GM19351 (cell line): ENCODE measurements around the gene TUBB1.
"Not testable (repeated sequence)": the region's sequence is repeated elsewhere in the genome, so short reads cannot be mapped to it uniquely, and the experiment has no call there.

Source experiments
- ATAC-seq: cut with Tn5 transposase; IDR thresholded peaks from one replicate; pipeline ENCODE4 v1.9.1; 2021; ENCODE audit warnings: mild to moderate bottlenecking, moderate library complexity; ENCODE audit not compliant: unreplicated experiment

The TUBB1 gene

DNA sequence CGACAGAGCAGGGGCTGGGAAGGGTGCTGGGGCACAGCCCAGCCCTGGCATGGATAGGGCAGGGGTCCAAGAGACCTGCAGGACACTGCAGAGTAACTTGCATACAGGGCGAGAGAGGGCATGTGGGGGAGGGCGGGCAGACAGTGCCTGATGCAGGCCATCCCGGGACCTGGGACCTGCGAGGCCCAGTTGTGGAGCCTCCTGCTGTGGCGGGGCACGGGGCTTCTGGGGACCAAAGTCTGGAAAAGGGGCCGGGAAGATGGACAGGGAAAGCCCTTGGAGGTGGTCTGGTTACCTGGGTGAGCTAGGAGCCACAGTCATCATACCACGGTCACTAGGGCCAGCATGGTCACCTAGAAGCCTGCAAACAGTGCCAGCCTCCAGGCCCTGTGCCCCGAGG lies 412 bp upstream of the TUBB1 start:
- ATAC-seq, result no peak

DNA sequence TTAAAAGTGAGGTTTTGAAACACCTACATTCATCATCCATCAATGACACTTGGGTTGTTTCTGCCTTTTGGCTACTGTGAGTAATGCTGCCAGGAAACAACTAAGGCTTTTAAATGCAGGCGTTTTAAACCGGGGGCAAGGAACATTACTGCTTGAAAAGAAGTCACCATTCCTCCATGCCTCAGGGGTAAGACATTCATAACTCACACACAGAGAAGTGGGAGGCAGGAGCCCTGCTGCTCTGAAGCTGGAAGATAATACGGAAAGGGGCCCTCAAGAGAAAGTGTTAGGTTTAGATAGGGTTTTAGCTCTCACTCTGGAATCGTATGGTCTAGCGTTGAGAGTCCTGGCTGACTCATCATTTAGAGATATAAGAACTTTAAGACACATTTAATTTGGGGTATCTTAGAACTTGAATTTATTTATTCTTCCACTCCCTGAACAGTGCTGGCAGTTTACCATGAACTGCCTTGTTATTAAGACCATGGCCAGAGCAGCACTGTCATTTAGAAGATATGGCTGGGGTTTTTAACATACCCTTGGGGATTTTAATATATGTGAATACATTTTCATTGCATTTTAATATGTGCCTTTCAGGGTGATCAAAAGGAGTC lies 1.8 kb downstream of the TUBB1 start:
- ATAC-seq, result no peak

DNA sequence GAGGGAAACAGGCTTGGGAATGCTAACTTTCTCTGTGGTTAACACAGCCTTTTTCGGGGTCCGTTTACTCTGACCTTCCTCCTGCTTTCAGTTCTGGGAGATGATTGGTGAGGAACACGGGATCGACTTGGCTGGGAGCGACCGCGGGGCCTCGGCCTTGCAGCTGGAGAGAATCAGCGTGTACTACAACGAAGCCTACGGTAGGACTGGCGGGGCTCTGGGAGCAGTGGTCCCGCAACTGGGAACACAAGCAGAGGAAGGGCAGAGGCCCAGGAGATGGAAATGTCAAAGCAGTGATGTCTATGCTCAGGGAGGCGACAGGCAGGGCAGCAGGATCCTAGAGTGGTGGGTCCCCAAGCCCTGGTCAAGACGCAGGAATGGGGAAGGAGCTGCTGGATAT lies 3.5 kb downstream of the TUBB1 start:
- ATAC-seq, result no peak

DNA sequence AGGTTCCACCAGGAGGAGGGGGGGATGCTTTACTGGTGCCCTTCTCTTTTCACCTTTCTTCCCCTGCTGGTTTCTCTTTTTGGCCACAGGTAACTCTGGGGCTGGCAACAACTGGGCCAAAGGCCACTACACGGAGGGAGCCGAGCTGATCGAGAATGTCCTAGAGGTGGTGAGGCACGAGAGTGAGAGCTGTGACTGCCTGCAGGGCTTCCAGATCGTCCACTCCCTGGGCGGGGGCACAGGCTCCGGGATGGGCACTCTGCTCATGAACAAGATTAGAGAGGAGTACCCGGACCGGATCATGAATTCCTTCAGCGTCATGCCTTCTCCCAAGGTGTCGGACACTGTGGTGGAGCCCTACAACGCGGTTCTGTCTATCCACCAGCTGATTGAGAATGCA lies 4.4 kb downstream of the TUBB1 start:
- ATAC-seq, result no peak

DNA sequence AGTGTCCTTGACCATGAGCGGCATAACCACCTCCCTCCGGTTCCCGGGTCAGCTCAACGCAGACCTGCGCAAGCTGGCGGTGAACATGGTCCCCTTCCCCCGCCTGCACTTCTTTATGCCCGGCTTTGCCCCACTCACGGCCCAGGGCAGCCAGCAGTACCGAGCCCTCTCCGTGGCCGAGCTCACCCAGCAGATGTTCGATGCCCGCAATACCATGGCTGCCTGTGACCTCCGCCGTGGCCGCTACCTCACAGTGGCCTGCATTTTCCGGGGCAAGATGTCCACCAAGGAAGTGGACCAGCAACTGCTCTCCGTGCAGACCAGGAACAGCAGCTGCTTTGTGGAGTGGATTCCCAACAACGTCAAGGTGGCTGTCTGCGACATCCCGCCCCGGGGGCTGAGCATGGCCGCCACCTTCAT lies 4.9 kb downstream of the TUBB1 start:
- ATAC-seq, result no peak

DNA sequence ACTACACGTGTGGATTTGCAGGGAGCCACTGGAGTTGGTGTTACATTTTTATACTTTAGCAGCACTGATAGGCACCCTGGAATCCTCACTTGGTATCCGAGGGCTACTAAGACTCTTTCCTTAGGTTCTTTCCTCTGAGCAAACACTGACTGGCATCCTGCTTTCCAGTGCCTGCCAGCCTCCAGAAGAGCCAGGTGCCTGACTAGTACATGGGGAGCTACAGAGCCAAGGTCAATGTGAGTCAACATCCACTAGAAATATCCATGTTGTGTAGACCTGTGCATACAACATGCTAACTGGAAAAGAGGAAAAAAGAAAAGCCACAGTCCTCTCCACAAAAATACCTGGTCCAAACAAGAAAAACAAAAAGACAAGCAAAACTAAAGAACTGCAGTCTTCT lies 5.9 kb downstream of the TUBB1 start:
- ATAC-seq, result no peak

DNA sequence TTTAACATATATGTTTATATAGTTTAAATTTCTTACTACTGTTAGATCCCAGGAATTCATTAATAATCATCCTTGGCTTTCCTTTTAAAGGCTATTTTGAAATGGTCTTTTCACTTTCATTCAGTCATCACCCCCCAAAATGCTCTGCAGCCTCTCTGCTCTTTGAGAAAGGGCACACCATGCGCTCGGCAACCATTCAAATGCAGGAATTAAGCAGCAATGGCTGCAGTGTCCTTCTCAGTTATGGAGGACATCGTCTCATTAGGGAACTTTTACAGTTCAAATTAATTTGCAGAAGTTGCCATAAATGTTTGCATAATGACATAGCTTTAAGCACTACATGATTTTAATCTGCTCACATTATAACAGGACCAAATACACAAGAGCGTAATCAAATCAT lies 6.3 kb downstream of the TUBB1 start:
- ATAC-seq, result no peak

DNA sequence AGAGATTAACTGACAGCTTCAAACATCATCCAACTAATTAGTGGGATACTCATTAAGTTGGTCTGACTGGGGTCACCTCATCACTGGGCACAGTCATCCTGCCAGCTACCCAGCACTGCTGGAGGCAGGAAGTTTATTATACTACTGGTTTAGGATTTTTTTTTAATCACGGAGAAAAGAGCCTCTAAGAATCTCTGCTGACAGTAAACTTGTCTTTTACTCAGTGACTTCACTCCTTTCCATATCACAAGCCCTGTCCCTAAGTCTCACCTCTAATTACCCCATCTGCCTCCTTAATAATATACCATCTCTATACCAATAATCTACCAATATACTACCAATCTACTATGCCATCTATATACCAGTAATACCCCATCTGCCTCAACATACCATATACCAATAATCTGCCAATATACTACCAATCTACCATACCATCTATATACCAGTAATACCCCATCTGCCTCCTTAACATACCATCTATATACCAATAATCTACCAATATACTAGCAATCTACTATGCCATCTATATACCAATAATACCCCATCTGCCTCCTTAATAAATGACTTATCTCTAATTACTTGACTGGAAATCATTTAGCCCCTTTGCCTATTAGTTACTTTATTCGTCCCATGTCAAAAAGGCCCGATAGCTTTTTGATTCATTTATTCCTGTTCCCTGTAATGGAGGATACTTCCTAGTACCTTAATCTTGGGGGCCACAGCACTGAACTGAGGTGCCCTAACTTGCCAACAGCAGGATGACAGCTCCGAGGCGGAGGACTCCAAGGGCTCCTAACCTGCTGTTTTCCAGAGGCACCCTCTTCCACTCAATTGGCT lies 7.9 kb downstream of the TUBB1 start:
- ATAC-seq, result no peak

DNA sequence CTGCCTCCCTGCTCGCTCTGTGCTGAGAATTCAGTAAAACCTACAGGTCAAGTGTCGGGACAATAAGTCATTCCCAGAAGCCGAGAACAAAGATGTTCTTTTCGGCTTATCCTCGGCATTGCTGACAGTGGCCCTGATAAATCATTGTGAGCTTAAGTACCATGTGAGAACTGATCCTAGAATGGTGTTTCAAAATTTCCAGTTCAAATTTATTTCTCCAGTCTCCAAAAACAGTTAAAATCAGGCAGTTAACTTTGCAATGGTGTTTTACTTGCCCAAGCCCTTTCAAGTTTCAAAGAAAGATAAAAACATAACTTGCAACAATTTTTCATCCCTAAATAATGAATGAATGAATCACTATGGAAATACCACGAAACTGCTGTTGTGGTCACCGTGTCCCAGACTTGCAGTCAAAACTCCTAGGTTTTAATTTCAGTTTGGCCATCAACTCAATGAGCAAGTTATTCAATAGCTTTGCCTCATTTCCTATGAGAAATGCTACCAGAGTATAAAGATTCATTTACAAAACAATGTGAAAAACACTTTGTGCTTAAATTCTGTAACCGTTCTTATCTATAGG lies 8.6 kb downstream of the TUBB1 start:
- ATAC-seq, result no peak

DNA sequence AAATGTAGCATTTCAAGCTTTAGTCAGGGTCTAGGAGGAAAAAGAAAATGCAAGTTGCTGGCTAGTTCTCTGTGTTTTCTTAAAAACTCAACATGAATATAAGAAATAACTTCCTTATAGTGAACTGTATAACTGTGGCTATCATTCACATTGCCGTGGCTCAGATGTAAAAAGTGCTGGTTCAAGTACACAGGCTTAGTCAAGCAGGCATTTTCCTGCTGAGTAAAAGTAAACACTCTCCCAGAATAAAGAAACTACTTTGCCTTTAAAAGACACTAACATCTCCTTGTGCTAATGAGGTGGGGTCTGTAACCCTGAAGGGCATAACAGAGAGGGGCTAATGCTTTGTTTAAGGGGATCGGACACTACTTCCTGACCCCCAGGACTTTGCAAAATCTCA lies 9.6 kb downstream of the TUBB1 start:
- no peak for ATAC-seq

DNA sequence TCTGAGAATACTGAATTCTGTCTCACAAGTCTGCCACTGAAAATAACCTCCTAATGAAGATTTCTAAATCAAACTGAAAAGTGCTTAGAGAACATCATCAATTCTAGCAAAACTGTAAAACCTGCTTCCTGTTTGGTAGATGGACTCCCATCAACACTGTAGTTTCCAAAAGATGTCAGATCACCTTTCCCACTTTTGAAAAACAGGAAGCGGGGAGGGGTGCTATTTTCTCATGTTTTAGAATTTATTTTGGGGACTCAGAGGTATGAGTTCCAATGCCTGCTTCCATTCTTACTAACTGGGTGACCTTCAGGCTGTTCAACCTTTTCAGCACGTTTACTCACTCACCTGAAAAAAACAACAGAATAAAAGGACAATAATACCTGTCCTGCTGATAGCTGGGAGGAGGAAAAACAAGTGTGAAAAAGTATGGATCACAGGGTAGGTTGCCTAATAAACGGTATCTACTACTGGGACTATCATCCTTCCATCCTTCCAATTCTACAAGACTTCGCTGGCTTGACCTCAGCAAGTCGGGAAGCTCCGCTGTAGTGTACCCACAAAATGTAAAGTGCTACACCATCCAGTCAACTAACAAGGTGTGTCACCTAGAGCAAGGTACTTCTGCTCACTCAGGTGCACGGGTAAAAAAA lies 11.8 kb downstream of the TUBB1 start:
- no peak for ATAC-seq

DNA sequence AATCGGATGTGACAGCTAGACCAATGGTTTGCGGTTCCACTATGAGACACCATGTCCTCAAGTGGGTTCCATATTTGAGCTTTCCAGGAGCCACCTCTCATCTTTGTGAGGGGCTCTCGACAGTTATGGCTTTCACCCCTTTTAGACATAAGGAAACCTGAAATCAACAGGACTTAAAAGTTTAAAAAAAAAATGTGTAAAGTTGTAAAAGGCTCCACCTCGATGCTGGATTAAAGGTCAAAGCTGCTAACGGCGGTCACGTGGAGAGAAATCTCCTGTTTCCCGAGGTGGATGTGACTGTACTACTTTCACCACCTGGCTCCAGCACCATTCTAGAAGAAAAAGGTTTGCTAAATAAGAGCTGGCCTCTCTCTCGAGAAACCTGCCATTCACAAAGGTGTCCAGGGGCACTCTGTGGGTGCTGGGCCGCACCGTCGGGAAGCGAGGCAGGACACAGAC lies 12.4 kb downstream of the TUBB1 start:
- ATAC-seq, result no peak

DNA sequence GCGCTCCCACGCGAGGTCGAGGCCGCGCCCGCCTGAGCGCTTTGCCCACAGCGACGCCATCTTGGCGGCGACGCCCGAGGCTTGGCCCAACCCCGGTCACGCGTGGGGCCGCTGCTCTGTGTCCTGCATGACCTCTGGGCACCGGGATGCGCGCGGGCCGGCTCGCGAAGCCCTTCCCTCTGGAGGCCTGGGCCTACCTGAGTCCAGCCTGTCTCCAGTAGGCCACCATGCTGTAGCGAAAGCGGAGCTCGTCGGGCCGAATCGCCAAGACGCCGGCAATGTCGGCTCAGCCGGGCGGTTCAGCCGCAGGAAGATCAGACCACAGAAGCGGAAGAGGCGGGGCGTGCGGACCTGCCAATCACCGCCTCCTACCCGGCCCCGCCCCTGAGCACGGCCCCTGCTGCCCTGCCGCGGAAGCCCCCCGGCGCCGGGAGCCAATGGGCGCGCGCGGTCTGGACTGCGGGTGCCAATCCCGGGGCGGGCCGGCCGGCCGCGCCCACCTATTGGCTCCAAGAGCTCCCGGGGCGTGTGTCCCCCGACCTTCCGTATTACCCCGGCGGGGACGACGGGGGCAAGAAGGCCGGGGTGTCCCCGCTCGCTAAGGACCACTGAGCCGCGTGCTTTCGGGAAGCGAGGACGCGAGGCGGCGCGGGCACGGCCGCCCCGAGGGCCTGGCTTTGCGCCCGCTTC lies 12.9 kb downstream of the TUBB1 start, which contains the start of gene ATP5F1E:
ATP5F1E (minus strand) TSS at position 313 of the 690 bp plus-strand sequence; CDS start at position 229, 84 bp downstream.
- peak; percentile 93 for ATAC-seq

DNA sequence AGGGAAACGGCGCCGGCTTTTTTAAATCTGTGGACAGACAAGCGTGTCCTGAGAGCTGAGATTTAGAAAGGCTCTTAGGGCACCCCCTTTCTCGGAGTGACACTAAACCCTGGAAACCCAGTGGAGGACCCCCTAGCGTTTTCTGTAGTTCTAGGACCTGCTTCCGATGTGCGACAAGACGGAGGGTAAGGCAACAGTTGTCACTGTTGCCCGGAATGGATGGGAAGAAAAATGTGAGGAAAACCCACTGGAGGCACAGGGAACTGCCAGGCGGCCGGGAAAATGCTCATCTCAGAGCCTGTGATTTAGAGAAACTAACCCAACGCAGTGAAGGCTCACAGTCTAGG lies 13.5 kb downstream of the TUBB1 start:
- peak; percentile 38 for ATAC-seq

DNA sequence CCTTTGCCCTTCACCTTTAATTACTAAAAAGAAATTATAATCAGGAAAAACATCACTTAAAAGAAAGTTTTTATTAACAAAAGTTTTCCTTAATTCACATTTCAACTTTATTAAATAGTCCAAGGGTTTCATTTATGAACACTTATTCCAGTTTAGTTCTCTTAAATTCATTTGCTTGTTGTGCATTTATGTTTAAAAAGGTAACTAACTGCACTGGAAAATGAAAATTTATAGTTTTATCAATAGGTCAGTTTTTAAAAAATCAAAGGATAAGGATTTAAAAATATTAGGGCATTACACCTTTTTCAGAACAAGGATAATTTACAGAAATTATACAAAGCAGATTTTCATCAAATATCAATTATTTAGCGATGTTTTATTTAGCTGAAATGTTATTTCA lies 13.9 kb downstream of the TUBB1 start:
- ATAC-seq, result no peak

DNA sequence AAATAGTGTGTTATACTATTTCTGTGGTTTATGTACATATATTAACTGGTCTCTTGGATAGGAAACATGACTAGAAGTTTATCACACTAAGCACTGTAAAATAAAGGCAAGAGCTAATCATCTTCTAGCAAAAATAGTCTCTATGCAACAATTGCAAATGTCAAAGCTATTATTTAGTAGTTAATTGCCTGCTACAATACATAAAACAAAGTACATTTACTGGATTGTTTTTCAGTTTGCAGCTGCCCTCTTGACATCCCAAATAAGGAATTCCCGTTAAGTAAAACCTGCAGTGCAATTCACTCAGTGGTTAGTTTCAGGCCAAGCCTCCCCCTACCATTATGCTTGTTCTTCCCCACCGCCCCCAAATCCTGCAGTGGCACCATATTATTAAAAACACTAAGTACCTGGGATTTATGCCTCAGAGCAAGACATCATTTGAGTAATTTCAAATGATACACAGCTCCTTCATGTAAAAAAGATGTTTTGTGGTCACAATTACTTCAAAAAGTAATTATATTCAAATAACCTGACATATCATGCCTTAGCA lies 14.5 kb downstream of the TUBB1 start:
- ATAC-seq, result no peak

DNA sequence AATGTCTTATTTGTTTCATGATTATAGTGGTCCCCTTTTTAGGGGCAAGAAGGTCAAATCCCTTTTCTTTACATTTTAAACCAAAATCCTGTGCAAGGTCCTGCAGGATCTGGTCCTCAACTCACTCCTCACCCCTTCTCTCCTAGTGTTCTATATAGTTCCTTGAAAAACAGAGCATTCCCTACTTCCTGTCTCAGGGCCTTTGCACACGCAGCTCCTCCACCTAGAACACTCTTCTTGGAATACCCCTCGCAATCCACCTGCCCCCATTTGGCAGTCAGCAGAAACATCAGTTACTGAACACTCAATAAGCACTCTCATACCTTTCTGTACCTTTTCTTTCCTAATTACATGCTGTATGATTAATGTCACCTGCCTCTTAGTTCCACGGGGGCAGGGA lies 16.2 kb downstream of the TUBB1 start:
- ATAC-seq, result no peak

DNA sequence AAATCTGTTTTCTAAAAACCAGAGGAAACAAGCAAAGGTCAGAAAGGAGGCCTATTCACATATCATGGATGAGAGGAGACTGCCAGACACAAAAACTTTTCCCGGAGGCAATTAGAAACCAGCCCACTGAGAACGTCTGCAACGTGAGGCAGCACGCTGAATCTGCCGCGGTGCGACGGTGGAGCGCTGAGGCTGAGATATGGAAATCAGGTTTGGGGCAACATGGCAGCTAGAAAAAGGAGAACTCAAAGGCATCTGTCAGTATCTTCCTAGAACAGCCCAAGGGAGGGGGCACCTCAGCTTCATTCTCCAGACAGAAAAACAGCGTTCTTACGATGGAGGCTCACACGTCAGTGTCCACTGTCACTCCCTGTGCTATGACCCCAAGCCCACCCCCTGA lies 18.2 kb downstream of the TUBB1 start:
- no peak for ATAC-seq

DNA sequence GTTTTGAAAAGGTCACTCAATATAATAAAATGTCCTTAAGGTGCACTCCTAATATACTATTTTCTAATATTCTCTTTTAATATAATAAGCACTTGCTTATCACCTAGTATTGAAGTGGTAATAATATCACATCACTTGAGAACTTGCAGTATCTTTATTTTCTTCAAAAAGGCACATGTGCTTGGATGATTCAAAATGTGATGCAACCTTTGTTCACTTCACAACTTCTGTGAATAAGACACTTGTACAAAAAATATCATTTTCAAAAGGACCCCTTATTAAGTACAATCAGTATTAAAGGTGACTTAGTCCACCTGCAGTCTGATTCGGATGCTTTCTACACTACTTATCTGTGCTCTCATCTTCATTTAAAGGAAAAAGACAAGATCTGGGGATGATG lies 20.0 kb downstream of the TUBB1 start:
- ATAC-seq, result no peak

DNA sequence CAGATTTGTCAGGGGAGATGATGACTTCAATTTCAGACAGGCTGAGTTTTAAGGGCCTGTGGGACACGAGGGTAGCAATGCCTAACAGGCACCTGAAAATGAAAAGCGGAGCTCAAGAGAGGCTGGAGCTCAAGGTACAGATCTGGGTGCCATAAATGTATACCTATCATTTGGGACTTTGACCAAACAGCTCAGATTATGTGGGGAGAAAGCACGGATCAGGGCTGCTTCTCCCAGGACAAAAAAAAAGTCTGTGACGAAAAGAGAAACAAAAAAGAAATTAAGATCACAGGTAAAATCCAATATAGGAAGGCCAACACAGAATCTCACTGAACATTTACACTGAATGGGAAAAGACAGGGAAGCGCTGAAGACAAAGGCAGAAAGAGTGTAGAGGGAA lies 21.4 kb downstream of the TUBB1 start:
- no peak for ATAC-seq

DNA sequence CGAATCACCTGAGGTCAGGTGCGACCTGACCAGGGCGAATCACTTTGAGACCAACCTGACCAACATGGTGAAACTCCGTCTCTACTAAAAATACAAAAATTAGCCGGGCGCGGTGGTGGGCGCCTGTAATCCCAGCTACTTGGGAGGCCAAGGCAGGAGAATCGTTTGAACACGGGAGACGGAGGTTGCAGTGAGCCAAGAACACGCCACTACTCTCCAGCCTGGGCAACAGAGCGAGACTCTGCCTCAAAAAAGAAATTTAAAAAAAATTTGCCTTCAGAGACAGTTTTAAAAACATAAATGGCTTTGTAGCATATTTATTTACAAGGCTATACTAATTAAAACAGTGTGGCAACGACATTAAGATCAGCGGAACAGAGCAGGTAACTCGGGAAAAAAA lies 22.3 kb downstream of the TUBB1 start:
- not testable (repeated sequence) for ATAC-seq
